Trophoblast cell (in vitro differentiated cells and primary cell): Measurements from ENCODE around the gene TMEM239.

ENCODE experiments used
- DNase-seq, 2 donors: peaks; one replicate each; pipeline ENCODE4 v3.0.0-alpha.2; 2016
- H2AFZ ChIP-seq: 2 replicates; pipeline ENCODE4 v1.6.1; 2013; ENCODE audit warnings: low read length, moderate library complexity, mild to moderate bottlenecking; ENCODE audit not compliant: insufficient read depth, poor library complexity
- H2AK5ac ChIP-seq: 2 replicates; pipeline ENCODE4 v1.6.1; 2013; ENCODE audit warnings: mild to moderate bottlenecking, low read length
- H2BK120ac ChIP-seq: 2 replicates; pipeline ENCODE4 v1.6.1; 2013; ENCODE audit warnings: low read length, mild to moderate bottlenecking, moderate library complexity; ENCODE audit not compliant: insufficient read depth, poor library complexity
- H2BK12ac ChIP-seq: 2 replicates; pipeline ENCODE4 v1.6.1; 2013; ENCODE audit warnings: mild to moderate bottlenecking, low read length, moderate library complexity
- H2BK5ac ChIP-seq: 2 replicates; pipeline ENCODE4 v1.6.1; 2013; ENCODE audit warnings: low read length, low read depth, moderate library complexity, mild to moderate bottlenecking; ENCODE audit not compliant: poor library complexity
- H3K14ac ChIP-seq: 2 replicates; pipeline ENCODE4 v1.6.1; 2013; ENCODE audit warnings: mild to moderate bottlenecking, low read length
- H3K18ac ChIP-seq: 2 replicates; pipeline ENCODE4 v1.6.1; 2013; ENCODE audit warnings: mild to moderate bottlenecking, low read length
- H3K23ac ChIP-seq: 2 replicates; pipeline ENCODE4 v1.6.1; 2013; ENCODE audit warnings: low read length
- H3K27ac ChIP-seq: 2 replicates; pipeline ENCODE4 v1.5.1; 2013; ENCODE audit warnings: low read depth, mild to moderate bottlenecking, inconsistent platforms, low read length, moderate library complexity
- H3K27me3 ChIP-seq: 2 replicates; pipeline ENCODE4 v1.6.1; 2013; ENCODE audit warnings: inconsistent platforms, mild to moderate bottlenecking, low read length, moderate library complexity; ENCODE audit not compliant: insufficient read depth
- H3K36me3 ChIP-seq, 2 experiments: 1 replicate in 1 of 2; 2 replicates in 1 of 2; pipeline ENCODE4 v1.6.1; 2013; ENCODE audit warnings: low read length in 2 of 2, mild to moderate bottlenecking in 2 of 2, moderate library complexity in 1 of 2; ENCODE audit not compliant: insufficient read depth in 2 of 2, control insufficient read depth in 1 of 2
- H3K4ac ChIP-seq: 2 replicates; pipeline ENCODE4 v1.6.1; 2013; ENCODE audit warnings: low read depth, mild to moderate bottlenecking, low read length, moderate library complexity
- H3K4me1 ChIP-seq, 2 experiments: 1 replicate in 1 of 2; 2 replicates in 1 of 2; pipeline ENCODE4 v1.6.1; 2013; ENCODE audit warnings: low read length in 2 of 2, mild to moderate bottlenecking in 2 of 2, moderate library complexity in 1 of 2; ENCODE audit not compliant: insufficient read depth in 2 of 2, control insufficient read depth in 1 of 2
- H3K4me2 ChIP-seq: 2 replicates; pipeline ENCODE4 v1.6.1; 2013; ENCODE audit warnings: inconsistent platforms, mild to moderate bottlenecking, low read length, moderate library complexity
- H3K4me3 ChIP-seq: 2 replicates; pipeline ENCODE4 v1.5.1; 2013; ENCODE audit warnings: mild to moderate bottlenecking, low read depth, low read length, inconsistent platforms
- H3K79me1 ChIP-seq: one replicate; pipeline ENCODE4 v1.6.1; 2013; ENCODE audit warnings: low read length
- H3K79me2 ChIP-seq: 2 replicates; pipeline ENCODE4 v1.6.1; 2013; ENCODE audit warnings: low read length, mild to moderate bottlenecking; ENCODE audit not compliant: control insufficient read depth, insufficient read depth, poor library complexity
- H3K9ac ChIP-seq: 2 replicates; pipeline ENCODE4 v1.6.1; 2013; ENCODE audit warnings: mild to moderate bottlenecking, low read length
- H3K9me3 ChIP-seq: 2 replicates; pipeline ENCODE4 v1.6.1; 2013; ENCODE audit warnings: low read depth, mild to moderate bottlenecking, control low read depth, inconsistent platforms, low read length; ENCODE audit not compliant: insufficient read depth
- H4K12ac ChIP-seq: 2 replicates; pipeline ENCODE4 v1.6.1; 2013; ENCODE audit warnings: low read depth, mild to moderate bottlenecking, low read length, moderate library complexity
- H4K8ac ChIP-seq: 2 replicates; pipeline ENCODE4 v1.6.1; 2013; ENCODE audit warnings: low read depth, mild to moderate bottlenecking, low read length, moderate library complexity
- H4K91ac ChIP-seq: one replicate; pipeline ENCODE4 v1.6.1; 2013; ENCODE audit warnings: low read depth, mild to moderate bottlenecking, low read length, moderate library complexity
- WGBS: extraction: QIAGEN DNeasy Blood & Tissue Kit; methylation state at CpG from one replicate; pipeline ENCODE4 v1.1.7; 2013; ENCODE audit warnings: missing lambda C conversion rate; ENCODE audit not compliant: insufficient read length, insufficient coverage; ENCODE audit errors: extremely low coverage; 5-methylcytosine and 5-hydroxymethylcytosine counted together

TMEM239 gene

DNA sequence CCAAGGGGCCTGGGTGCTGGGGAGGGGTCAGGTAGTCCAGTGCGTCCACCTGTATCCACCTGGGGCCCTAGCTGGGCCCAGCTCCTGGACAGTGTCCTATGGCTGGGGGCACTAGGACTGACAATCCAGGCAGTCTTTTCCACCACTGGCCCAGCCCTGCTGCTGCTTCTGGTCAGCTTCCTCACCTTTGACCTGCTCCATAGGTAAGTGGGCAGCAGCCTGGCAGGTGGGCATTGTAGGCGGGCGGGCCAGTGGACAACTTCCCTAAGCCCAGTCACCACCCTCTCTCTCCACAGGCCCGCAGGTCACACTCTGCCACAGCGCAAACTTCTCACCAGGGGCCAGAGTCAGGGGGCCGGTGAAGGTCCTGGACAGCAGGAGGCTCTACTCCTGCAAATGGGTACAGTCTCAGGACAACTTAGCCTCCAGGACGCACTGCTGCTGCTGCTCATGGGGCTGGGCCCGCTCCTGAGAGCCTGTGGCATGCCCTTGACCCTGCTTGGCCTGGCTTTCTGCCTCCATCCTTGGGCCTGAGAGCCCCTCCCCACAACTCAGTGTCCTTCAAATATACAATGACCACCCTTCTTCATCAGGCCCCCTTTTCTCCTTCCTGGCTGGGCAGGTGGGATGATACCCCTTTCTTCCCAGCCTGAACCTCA lies 793 bp upstream of the TMEM239 start:
- H4K91ac ChIP-seq = peak overlapping the region; percentile 63
- H2BK120ac ChIP-seq = peak overlapping the region; percentile 56
- peaks cover 4 to 16% of the 10 kb centered on the region in 2 experiments for H3K4me1 ChIP-seq
- no peak overlapping the region for H4K8ac ChIP-seq
- H3K27me3 ChIP-seq = no peaks in the 10 kb centered on the region
- no peak overlapping the region for H4K12ac ChIP-seq
- no peak overlapping the region for H3K4ac ChIP-seq
- DNase-seq = no peak
- no peak overlapping the region for H3K9ac ChIP-seq
- no peaks in the 10 kb centered on the region for H3K36me3 ChIP-seq
- H2BK5ac ChIP-seq = no peak overlapping the region
- peaks cover under 1% of the 10 kb centered on the region for H3K79me2 ChIP-seq
- no peak overlapping the region for H3K18ac ChIP-seq
- no peak overlapping the region for H2BK12ac ChIP-seq
- no peak overlapping the region for H3K23ac ChIP-seq
- WGBS = no CpG with 5 or more reads among the region's 8 CpGs
- no peak overlapping the region for H3K4me3 ChIP-seq
- H3K9me3 ChIP-seq = no peaks in the 10 kb centered on the region
- no peak overlapping the region for H3K27ac ChIP-seq
- peak overlapping the region; percentile 22 for H3K14ac ChIP-seq
- H3K79me1 ChIP-seq = peaks cover 2% of the 10 kb centered on the region
- no peak overlapping the region for H2AK5ac ChIP-seq
- no peak overlapping the region for H2AFZ ChIP-seq
- H3K4me2 ChIP-seq = no peak overlapping the region

DNA sequence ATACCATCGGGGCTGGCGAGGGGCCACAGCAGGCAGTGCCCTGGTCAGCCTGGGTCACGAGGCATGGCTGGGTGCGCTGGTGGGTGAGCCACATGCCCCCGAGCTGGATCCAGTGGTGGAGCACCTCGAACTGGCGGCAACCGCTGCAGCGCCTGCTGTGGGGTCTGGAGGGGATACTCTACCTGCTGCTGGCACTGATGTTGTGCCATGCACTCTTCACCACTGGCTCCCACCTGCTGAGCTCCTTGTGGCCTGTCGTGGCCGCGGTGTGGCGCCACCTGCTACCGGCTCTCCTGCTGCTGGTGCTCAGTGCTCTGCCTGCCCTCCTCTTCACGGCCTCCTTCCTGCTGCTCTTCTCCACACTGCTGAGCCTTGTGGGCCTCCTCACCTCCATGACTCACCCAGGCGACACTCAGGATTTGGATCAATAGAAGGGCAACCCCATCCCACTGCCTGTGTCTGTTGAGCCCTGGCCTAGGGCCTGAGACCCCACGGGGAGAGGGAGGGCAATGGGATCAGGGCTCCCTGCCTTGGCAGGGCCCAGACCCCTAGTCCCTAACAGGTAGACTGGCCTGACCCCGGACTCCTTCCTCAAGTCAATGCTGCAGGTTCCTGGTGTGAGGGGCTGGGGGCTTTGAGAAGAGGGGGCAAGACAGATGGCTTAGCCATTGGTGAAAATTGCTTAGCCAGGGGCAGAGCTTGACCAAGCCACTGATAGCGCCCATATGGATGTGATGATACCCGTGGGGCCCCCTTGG lies 598 bp downstream of the TMEM239 start:
- Histone ChIP-seq H2BK120ac (no peak overlapping the region), H3K9ac (no peak overlapping the region), H3K4me2 (no peak overlapping the region), H3K4me3 (no peak overlapping the region), H4K12ac (no peak overlapping the region), H3K79me1 (peaks cover 10% of the 10 kb centered on the region), H2AK5ac (no peak overlapping the region), H3K14ac (no peak overlapping the region), H4K91ac (peak overlapping the region; percentile 23), H3K4ac (no peak overlapping the region), H3K9me3 (no peaks in the 10 kb centered on the region), H2AFZ (no peak overlapping the region), H4K8ac (no peak overlapping the region), H3K23ac (no peak overlapping the region), H2BK5ac (no peak overlapping the region), H3K27me3 (no peaks in the 10 kb centered on the region), H2BK12ac (peak overlapping the region; percentile 16), H3K18ac (no peak overlapping the region), H3K27ac (no peak overlapping the region), H3K4me1 (peaks cover 13 to 25% of the 10 kb centered on the region in 2 experiments), H3K79me2 (peaks cover 3% of the 10 kb centered on the region), H3K36me3 (no peaks in the 10 kb centered on the region)
- no CpG with 5 or more reads among the region's 20 CpGs for WGBS
- no peak for DNase-seq

DNA sequence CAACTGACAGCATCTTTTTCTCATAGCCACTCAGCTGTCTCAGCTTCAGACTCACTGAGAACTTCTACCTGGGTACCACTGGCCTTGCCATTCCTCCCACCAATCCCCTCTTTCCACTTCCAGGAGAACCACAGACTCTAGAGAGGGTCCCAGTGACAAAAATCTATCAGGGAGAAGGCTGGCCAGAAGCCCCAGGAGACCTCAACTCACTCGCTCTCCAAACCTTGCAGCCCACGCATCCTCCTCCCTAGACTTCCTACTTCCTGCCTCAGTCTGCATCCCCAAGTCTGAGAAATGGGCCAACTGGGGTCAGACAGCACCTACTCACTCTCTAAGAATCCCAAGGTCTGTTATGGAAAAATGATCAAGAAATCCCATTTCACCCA lies 1.2 kb downstream of the TMEM239 start:
- H2BK120ac ChIP-seq = no peak overlapping the region
- no peak overlapping the region for H3K14ac ChIP-seq
- no peaks in the 10 kb centered on the region for H3K27me3 ChIP-seq
- peaks cover 10% of the 10 kb centered on the region for H3K79me1 ChIP-seq
- H3K4me2 ChIP-seq = no peak overlapping the region
- no peak overlapping the region for H3K9ac ChIP-seq
- H3K4me3 ChIP-seq = no peak overlapping the region
- DNase-seq = no peak
- peak overlapping the region; percentile 7 for H4K8ac ChIP-seq
- no peak overlapping the region for H3K27ac ChIP-seq
- H3K18ac ChIP-seq = no peak overlapping the region
- H3K36me3 ChIP-seq = no peaks in the 10 kb centered on the region
- H4K12ac ChIP-seq = no peak overlapping the region
- no peak overlapping the region for H2AFZ ChIP-seq
- H2BK5ac ChIP-seq = no peak overlapping the region
- H3K23ac ChIP-seq = no peak overlapping the region
- H3K4me1 ChIP-seq = peaks cover 13 to 27% of the 10 kb centered on the region in 2 experiments
- H3K9me3 ChIP-seq = no peaks in the 10 kb centered on the region
- H3K79me2 ChIP-seq = peaks cover 3% of the 10 kb centered on the region
- no CpG with 5 or more reads among the region's 2 CpGs for WGBS
- H4K91ac ChIP-seq = peak overlapping the region; percentile 23
- H3K4ac ChIP-seq = no peak overlapping the region
- H2BK12ac ChIP-seq = peak overlapping the region; percentile 16
- H2AK5ac ChIP-seq = no peak overlapping the region

DNA sequence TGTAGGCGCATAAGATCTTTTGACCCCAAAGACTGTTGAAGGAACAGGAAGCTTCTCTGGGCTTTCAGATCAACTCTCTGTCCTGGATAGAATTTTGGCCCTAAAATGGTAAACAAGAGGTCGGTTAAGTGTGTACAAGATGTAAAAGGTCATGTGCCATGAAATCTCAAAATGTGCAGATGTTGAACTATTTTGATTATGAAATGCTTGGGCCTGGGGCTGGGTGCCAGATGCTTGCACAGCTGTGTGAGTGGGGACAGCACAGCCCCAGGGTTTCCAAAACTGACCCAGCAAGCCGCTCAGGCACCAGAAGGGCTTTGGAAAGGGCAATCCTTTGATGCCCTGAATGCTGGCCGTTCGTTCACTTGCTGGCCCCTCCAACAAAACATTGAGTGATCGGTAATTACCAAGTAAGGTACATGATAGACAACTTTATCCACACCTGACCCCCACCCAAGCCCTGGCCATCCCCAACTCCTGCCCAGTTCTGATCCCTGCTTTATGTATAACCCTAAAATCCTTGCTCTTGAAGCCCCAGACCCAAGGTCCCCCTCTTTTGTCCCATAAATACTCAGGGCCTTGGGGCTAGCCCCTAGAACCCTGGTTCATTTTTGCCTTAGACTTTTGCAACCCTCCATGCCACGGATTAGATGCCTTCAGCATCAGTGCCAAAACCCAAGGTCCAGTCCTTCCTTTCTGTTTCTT lies 1.9 kb downstream of the TMEM239 start:
- H3K9me3 ChIP-seq = no peaks in the 10 kb centered on the region
- H4K91ac ChIP-seq = no peak overlapping the region
- no peak overlapping the region for H3K18ac ChIP-seq
- no peak overlapping the region for H2AFZ ChIP-seq
- no peak overlapping the region for H2BK120ac ChIP-seq
- no peak overlapping the region for H3K4me2 ChIP-seq
- H3K14ac ChIP-seq = no peak overlapping the region
- no peak overlapping the region for H2BK12ac ChIP-seq
- peaks cover 10% of the 10 kb centered on the region for H3K79me1 ChIP-seq
- peak; percentile 47 to 57 for DNase-seq
- H3K79me2 ChIP-seq = peaks cover 3% of the 10 kb centered on the region
- peaks cover 13 to 27% of the 10 kb centered on the region in 2 experiments for H3K4me1 ChIP-seq
- no peak overlapping the region for H3K4ac ChIP-seq
- no peak overlapping the region for H2BK5ac ChIP-seq
- H3K27ac ChIP-seq = no peak overlapping the region
- no peak overlapping the region for H2AK5ac ChIP-seq
- H3K9ac ChIP-seq = no peak overlapping the region
- WGBS = no CpG with 5 or more reads among the region's 7 CpGs
- H3K27me3 ChIP-seq = no peaks in the 10 kb centered on the region
- no peaks in the 10 kb centered on the region for H3K36me3 ChIP-seq
- H4K8ac ChIP-seq = no peak overlapping the region
- H4K12ac ChIP-seq = no peak overlapping the region
- no peak overlapping the region for H3K4me3 ChIP-seq
- H3K23ac ChIP-seq = no peak overlapping the region
